CD4-positive, alpha-beta T cell treated with Interleukin-17A for 1 hour (primary cell): ENCODE measurements around the gene MAP3K5.

Source experiments
- DNase-seq: peaks from one replicate; pipeline ENCODE4 v3.0.0-alpha.2; 2020

Gene MAP3K5

GRCh38 chr6:136533487-136533886 is 258.8 kb downstream of the MAP3K5 start:
- no peak for DNase-seq

- DNase-seq, result no peak
These were observed 260.2 kb downstream of the MAP3K5 start for GRCh38 chr6:136532030-136532429.

GRCh38 chr6:136529710-136530109 is 262.6 kb downstream of the MAP3K5 start:
- DNase-seq, result no peak

- DNase-seq, result no peak
These were observed 263.8 kb downstream of the MAP3K5 start for GRCh38 chr6:136528477-136528876.

GRCh38 chr6:136527831-136528230 is 264.4 kb downstream of the MAP3K5 start:
- no peak for DNase-seq

- DNase-seq, result no peak
These were observed 265.3 kb downstream of the MAP3K5 start for GRCh38 chr6:136526937-136527336.

GRCh38 chr6:136526196-136526930 is 265.9 kb downstream of the MAP3K5 start:
- DNase-seq, result peak; percentile 16

GRCh38 chr6:136525586-136526195 is 266.6 kb downstream of the MAP3K5 start:
- DNase-seq, result no peak

- DNase-seq, result no peak
These were observed 267.3 kb downstream of the MAP3K5 start for GRCh38 chr6:136524936-136525413.

GRCh38 chr6:136524339-136524935 is 267.8 kb downstream of the MAP3K5 start:
- no peak for DNase-seq

GRCh38 chr6:136523196-136523595 is 269.1 kb downstream of the MAP3K5 start:
- no peak for DNase-seq

- DNase-seq, result no peak
These were observed 269.6 kb downstream of the MAP3K5 start for GRCh38 chr6:136522636-136523035.

- DNase-seq, result no peak
These were observed 270.4 kb downstream of the MAP3K5 start for GRCh38 chr6:136521911-136522310.

GRCh38 chr6:136521427-136521826 is 270.9 kb downstream of the MAP3K5 start:
- DNase-seq, result no peak

- DNase-seq, result no peak
These were observed 271.8 kb downstream of the MAP3K5 start for GRCh38 chr6:136520517-136520916.

GRCh38 chr6:136517582-136517981 is 274.7 kb downstream of the MAP3K5 start:
- DNase-seq, result no peak

GRCh38 chr6:136517002-136517401 is 275.3 kb downstream of the MAP3K5 start:
- DNase-seq, result no peak

- no peak for DNase-seq
These were observed 277.7 kb downstream of the MAP3K5 start for GRCh38 chr6:136514591-136514990.

- DNase-seq, result no peak
These were observed 280.4 kb downstream of the MAP3K5 start for GRCh38 chr6:136511926-136512325.

GRCh38 chr6:136511397-136511796 is 280.9 kb downstream of the MAP3K5 start:
- no peak for DNase-seq

GRCh38 chr6:136510782-136511181 is 281.5 kb downstream of the MAP3K5 start:
- no peak for DNase-seq

GRCh38 chr6:136510299-136510698 is 282.0 kb downstream of the MAP3K5 start:
- DNase-seq, result no peak

- no peak for DNase-seq
These were observed 283.4 kb downstream of the MAP3K5 start for GRCh38 chr6:136508725-136509392.
